Measurements from ENCODE around the gene BICRA. TPM values are rescaled to one million over a fixed set of nuclear protein-coding genes. Genes with fewer than 3 reads are reported as not detected.

The BICRA gene
- total and polyA plus RNA-seq, 9 of the 15 experiments (the other 6 are each of a cell fraction or from before 2014, with no cell fraction given): 0.01 to 8.8 (median 1.2) TPM

DNA sequence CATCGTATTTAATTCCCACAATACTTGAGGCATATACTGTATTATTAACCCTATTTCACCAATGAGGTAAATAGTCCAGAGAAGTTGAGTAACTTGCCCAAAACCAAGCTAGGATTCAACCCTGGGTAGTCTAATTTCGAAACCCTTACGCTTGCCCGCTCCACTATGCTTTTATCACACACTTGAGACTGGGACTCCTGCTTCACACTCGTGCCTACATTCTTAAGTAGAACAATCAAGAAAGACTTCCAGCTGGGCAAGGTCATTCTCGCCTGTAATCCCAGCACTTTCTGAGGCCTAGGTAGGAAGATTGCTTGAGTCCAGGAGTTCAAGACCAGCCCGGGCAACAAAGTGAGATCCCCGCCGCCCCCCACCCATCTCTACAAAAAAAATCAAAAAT is 39.6 kb upstream of the BICRA start:
- DNase-seq (ENCODE audit: extremely low read depth in 1 of 4, low spot score in 3 of 4): no peak
- Histone ChIP-seq H3K9me1 (ENCODE audit: control insufficient read depth, insufficient read depth, low read length) (no peaks in the 10 kb centered on the region), H3K27ac (ENCODE audit: extremely low read depth, low read depth, low read length) (no peak overlapping the region), H3K4me3 (no peak overlapping the region), H3K27me3 (ENCODE audit: control insufficient read depth in 2 of 2, insufficient read depth in 2 of 2, low read length in 2 of 2) (peaks cover 21 to 32% of the 10 kb centered on the region in 2 experiments), H3K9ac (ENCODE audit: insufficient read depth in 1 of 2, low read depth in 2 of 2, low read length in 2 of 2) (no peak overlapping the region), H4K20me1 (replicated peaks; ENCODE audit: control insufficient read depth, insufficient read depth, low read length) (peaks cover 3% of the 10 kb centered on the region; the same call in 1 of the 2 replicates), H3K36me3 (ENCODE audit: control insufficient read depth, insufficient read depth, low read length) (no peaks in the 10 kb centered on the region), H3K4me1 (replicated peaks in 1 of 2; ENCODE audit: control insufficient read depth in 2 of 2, insufficient read depth in 2 of 2, low read length in 2 of 2) (peaks cover 0 to 13% of the 10 kb centered on the region in 2 experiments; a peak in 2 of 5 replicates), H3K79me2 (ENCODE audit: control insufficient read depth, insufficient read depth, low read length) (no peaks in the 10 kb centered on the region), H2AFZ (ENCODE audit: low read depth, low read length) (no peak overlapping the region), H3K9me3 (replicated peaks; ENCODE audit: control insufficient read depth, insufficient read depth, low read depth, low read length) (no peaks in the 10 kb centered on the region), H3K4me2 (ENCODE audit: insufficient read depth, low read length) (no peak overlapping the region)
- no TSS peak for BruUV-seq (replicated peaks)
- in situ Hi-C loops (cut with MboI) (no loop called here), intact Hi-C loops (cut with micrococcal nuclease) (no loop called here)
- no peak for ATAC-seq
- no peak for FAIRE-seq
- no peak for TF ChIP-seq GABPB2 (CRISPR knock-in tag; conservative IDR thresholded peaks at IDR 0.05)
- no peak for TF ChIP-seq ZNF263 (CRISPR knock-in tag; IDR thresholded peaks at IDR 0.05; ENCODE audit: borderline replicate concordance)
- TF ChIP-seq BHLHE40 (IDR thresholded peaks at IDR 0.05; ENCODE audit: low read length): no peak
- no peak for TF ChIP-seq XRCC4 (IDR thresholded peaks at IDR 0.05; ENCODE audit: extremely low read depth, insufficient read depth, insufficient read length)
- TF ChIP-seq RBM14 (IDR thresholded peaks at IDR 0.05; ENCODE audit: borderline replicate concordance, insufficient read depth, low read depth, low read length): no peak
- TF ChIP-seq SMAD2 (IDR thresholded peaks at IDR 0.05; ENCODE audit: low read depth, low read length): no peak
- POLR2A ChIA-PET: interaction anchor here (0.6 kb wide), 1 partner anchor 31 kb away, joined by 3 read pairs; no protein-coding TSS in a partner anchor
- CTCF ChIA-PET (ENCODE audit: low intra/inter-chr PET ratio): no interaction called here
- WGBS (ENCODE audit: insufficient coverage, low coverage, missing lambda C conversion rate): 14% methylated on average over 9 of the region's 9 CpGs

DNA sequence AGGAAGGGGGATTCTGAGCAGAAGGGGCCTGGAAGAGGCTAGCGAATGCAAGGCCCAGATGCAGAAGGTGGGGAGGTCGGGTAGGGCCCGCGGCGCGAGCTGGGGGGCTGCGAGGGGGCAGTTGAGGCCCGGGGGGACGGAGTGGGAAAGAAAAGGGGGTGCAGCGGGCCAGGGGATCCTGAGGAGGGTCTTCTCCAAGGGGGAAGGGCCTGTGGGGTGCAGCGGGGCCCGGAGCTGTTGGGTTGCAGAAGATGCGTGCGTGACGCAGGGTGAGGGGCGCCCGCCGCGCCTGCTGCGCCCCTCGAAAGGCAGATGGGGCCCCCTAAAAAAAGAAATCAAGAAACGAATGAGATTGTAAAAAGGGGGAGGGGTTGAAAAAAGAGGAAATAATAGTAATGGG is 36.3 kb upstream of the BICRA start:
- H4K20me1 ChIP-seq (replicated peaks; ENCODE audit: control insufficient read depth, insufficient read depth, low read length): 0 out of 2 replicates have a peak, but pooled peaks cover 3% of the 10 kb centered on the region
- in situ Hi-C loops (cut with MboI) (no loop called here), intact Hi-C loops (cut with micrococcal nuclease) (no loop called here)
- no TSS peak for BruUV-seq (replicated peaks)
- ChIA-PET CTCF (ENCODE audit: low intra/inter-chr PET ratio) (no interaction called here), POLR2A (no interaction called here)
- H3K9me3 ChIP-seq (replicated peaks; ENCODE audit: control insufficient read depth, insufficient read depth, low read depth, low read length): no peaks in the 10 kb centered on the region
- H3K4me3 ChIP-seq: no peak overlapping the region
- H3K27ac ChIP-seq (ENCODE audit: extremely low read depth, low read depth, low read length): no peak overlapping the region
- no peak for DNase-seq (ENCODE audit: extremely low read depth in 1 of 4, low spot score in 3 of 4)
- H3K36me3 ChIP-seq (ENCODE audit: control insufficient read depth, insufficient read depth, low read length): no peaks in the 10 kb centered on the region
- no peak for ATAC-seq
- H3K4me1 ChIP-seq (replicated peaks in 1 of 2; ENCODE audit: control insufficient read depth in 2 of 2, insufficient read depth in 2 of 2, low read length in 2 of 2): peaks cover 0 to 13% of the 10 kb centered on the region in 2 experiments; a peak in 2 of 5 replicates
- WGBS (ENCODE audit: insufficient coverage, low coverage, missing lambda C conversion rate): 50% methylated on average over 7 of the region's 22 CpGs
- no peaks in the 10 kb centered on the region for H3K9me1 ChIP-seq (ENCODE audit: control insufficient read depth, insufficient read depth, low read length)
- H3K79me2 ChIP-seq (ENCODE audit: control insufficient read depth, insufficient read depth, low read length): no peaks in the 10 kb centered on the region
- H2AFZ ChIP-seq (ENCODE audit: low read depth, low read length): no peak overlapping the region
- H3K9ac ChIP-seq (ENCODE audit: insufficient read depth in 1 of 2, low read depth in 2 of 2, low read length in 2 of 2): no peak overlapping the region
- H3K4me2 ChIP-seq (ENCODE audit: insufficient read depth, low read length): no peak overlapping the region
- no peak for TF ChIP-seq ZC3H8 (IDR thresholded peaks at IDR 0.05)
- no peak for TF ChIP-seq U2AF1 (optimal IDR thresholded peaks at IDR 0.05; ENCODE audit: low read depth, low read length)
- TF ChIP-seq, protein P1, sequence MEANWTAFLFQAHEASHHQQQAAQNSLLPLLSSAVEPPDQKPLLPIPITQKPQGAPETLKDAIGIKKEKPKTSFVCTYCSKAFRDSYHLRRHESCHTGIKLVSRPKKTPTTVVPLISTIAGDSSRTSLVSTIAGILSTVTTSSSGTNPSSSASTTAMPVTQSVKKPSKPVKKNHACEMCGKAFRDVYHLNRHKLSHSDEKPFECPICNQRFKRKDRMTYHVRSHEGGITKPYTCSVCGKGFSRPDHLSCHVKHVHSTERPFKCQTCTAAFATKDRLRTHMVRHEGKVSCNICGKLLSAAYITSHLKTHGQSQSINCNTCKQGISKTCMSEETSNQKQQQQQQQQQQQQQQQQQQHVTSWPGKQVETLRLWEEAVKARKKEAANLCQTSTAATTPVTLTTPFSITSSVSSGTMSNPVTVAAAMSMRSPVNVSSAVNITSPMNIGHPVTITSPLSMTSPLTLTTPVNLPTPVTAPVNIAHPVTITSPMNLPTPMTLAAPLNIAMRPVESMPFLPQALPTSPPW (CRISPR knock-in tag; IDR thresholded peaks at IDR 0.05): no peak
- TF ChIP-seq KLF13 (tag; IDR thresholded peaks at IDR 0.05; ENCODE audit: borderline replicate concordance, low read depth): no peak
- no peak for TF ChIP-seq TAL1 (IDR thresholded peaks at IDR 0.05)
- no peak for FAIRE-seq
- peaks cover 17 to 32% of the 10 kb centered on the region in 2 experiments for H3K27me3 ChIP-seq (ENCODE audit: control insufficient read depth in 2 of 2, insufficient read depth in 2 of 2, low read length in 2 of 2)

Measured in K562 (cell line).